GM19043 (cell line): ENCODE results near the gene CEACAM1.
"Not testable (repeated sequence)": the region's sequence is repeated elsewhere in the genome, so short reads cannot be mapped to it uniquely, and the experiment has no call there.

Experiments
- ATAC-seq: cut with Tn5 transposase; IDR thresholded peaks from one replicate; pipeline ENCODE4 v1.9.1; 2021; ENCODE audit warnings: low read depth; ENCODE audit not compliant: unreplicated experiment

CEACAM1 gene

DNA sequence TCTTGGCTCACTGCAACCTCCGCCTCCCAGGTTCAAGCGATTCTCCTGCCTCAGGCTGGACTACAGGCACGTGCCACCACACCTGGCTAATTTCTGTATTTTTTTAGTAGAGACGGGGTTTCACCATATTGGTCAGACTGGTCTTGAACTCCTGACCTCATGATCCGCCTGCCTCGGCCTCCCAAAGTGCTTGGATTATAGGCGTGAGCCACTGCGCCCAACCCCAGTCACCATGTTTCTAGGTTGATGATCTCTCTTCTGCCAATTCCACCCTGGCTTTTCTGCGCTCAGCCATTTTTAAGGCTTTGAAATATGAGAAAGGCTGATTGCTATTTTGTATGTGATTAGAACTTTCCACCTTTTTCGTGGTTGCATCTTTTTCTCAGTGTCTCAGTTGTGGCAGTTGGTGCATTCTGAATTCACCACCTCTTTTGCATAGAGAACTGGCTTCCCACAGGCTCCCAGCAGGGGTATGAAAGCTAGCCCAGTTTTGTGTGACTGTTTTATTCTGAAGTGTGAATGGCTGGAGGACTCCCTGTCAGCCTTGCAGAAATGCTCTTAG, 15.5 kb downstream of the CEACAM1 start:
- ATAC-seq = peak; percentile 65

DNA sequence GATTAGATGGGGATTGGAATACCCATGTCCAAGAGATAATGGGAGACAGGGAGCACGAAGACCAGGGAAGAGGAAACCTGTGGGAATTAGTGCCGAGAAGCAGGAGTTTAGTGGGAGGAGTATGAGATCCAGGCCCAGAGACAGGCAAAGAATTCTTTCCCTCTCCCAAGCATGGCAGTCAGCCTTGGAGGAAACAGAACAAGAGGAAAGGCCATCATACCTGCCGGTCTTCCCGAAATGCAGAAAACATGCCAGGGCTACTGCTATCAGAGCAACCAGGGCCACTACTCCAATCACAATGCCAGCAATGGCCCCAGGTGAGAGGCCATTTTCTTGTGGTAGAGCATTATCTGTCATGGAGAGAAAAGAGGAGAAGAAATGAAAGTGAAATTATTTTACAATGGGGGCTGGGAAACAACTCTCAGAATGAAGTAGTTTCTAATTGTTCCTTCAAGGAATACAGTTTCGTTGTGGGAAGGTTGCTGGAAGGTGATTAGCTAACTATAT, 16.1 kb downstream of the CEACAM1 start:
- no peak for ATAC-seq

DNA sequence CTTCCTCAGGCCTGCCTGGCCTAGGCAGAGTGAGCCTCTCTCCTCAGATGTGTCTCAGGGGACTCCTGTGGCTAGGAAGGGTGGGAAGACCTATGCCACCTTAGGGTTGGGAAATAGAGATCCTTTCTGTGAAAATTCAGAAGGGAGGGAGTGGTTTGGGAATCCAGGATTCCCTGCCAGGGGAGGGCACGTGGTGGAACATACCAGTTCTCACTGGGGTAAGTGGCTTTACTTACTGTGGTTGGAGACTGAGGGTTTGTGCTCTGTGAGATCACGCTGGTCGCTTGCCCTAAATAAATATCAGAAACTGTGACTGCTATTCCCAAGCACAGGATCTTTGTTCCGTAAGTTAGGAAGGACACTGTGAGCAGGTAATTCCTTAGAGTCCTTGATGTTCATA, 16.9 kb downstream of the CEACAM1 start:
- no peak for ATAC-seq

DNA sequence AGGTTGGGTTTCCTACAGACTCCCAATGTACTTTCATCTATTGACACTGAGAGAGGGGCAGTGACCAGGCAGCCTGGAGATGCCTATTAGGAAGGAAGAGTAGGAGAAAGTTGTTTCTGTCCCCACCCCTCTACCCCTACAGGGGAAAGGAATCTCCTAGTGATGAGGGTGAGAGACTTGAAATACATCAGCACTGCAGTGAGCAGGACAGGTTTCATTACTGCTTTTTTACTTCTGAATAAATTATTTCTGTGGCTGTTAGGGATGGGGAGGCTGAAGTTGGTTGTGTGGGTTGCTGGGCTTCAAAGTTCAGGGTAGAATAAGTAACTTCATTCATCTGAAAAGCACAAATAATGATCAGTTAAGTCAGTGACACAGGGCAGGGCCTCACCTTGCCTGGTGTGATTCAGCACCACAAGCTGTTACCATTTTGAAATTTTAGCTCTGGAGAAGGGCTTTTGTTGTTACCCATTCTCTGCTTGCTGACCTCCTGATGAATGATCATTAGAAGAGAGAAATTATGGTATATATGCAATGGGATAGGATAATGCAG, 19.3 kb downstream of the CEACAM1 start:
- ATAC-seq = no peak

DNA sequence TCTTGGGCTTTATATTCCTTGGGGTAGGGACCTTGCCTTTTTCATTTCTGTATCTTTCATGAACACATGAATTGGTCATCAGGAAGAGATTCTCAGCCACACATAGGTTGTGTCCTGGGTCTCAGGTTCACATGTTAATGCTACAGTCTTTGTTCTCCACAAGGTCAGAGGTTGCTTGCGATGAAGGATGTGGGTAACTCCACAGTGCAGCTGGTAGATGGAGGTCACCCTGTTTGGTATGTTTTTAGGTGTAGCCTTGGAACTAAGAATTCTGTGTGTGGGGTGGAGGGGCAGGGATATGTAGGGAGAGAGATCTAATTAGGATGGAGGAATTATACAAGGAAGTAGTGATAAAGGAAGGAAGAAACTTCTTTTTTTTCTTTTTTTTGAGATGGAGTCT, 23.2 kb downstream of the CEACAM1 start:
- ATAC-seq = no peak

DNA sequence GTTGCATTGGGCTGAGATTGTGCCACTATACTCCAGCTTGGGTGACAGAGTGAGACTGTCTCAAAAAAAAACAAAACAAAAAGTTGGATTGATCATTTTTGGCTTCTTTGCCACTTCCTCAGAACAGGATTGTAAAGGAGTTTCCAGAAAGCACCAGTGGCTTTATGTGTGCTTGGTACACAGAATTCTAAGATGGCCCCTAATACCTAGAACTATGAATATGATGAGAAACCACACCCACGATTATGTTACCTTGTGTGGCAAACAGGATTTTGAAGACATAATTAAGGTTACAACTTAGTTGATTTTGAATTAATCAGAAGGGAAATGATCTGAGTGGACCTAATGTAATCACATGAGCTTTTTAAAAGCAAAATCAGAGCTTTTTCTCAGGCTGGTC, 26.5 kb downstream of the CEACAM1 start:
- ATAC-seq = no peak

DNA sequence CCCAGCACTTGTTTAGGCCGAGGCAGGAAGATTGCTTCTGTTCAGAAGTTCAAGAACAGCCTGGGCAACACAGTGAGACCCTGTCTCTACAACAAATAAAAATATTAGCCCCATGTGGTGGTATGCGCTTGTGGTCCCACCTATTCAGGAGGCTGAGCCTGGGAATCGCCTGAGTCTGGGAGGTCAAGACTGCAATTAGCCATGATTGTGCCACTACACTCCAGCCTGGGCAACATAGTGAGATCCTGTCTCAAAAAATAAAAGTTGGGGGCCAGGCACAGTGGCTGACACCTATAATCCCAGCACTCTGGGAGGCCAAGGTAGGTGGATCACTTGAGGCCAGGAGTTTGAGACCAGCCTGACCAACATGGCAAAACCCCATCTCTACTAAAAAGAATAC, 27.0 kb downstream of the CEACAM1 start:
- not testable (repeated sequence) for ATAC-seq

DNA sequence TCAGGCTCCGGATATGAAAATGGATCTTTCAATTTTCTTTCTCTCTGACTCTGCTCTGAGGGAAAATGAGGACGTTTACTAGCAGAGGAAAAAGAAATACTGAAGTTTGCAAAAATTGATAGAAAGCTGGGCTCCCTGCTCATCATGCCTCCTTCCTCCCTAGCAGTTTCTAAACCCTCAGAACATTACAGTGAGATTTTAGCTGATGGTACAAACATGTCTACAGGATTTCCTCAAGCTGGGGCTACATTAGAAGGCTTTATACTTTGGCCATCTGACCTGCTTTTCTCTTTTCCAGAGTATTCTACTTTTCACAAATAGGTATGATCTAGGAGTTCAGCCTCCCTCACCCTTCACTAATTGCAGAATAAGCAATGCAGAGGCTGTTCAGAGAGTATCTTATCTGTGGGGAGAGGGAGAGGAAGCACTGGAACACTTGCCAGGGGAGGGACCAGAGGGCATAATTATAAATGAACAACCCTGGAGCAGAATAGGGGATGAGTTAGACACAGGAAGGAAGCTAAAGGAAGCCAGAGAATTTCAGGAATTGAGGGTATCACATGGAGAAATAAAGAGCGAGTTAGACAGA, 30.0 kb downstream of the CEACAM1 start:
- ATAC-seq = no peak

DNA sequence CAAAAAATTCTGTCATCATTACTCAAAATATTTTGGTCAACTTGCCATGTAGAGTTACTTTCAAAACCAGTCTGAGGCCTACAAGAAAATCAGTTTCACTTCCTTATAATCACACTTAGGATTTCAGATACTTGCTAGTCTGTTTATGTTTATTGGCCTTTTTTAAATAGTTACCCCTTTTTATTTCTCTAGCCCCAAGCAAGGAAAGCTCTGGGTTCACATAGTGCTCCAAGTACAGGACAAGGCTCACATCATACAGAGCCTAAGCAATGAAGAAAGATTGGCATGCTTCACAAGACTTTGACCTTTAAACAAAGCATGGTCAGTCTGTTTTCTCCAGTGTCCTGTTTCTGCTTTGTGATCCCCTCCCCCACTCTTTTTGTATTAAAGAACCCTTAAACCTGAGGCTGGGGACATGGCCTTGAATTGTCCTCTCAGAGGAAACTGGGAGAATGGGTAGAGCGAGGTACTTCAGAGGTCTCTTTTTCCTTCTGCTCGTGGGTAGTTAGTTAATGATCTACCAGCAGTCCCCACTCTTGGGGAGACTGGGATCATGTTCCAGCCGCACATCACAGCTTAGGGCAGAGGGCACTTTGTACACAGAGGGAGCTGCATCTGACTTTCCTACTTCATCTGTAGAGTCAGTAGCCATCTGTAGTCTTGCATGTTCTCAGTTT, 30.7 kb downstream of the CEACAM1 start:
- no peak for ATAC-seq

DNA sequence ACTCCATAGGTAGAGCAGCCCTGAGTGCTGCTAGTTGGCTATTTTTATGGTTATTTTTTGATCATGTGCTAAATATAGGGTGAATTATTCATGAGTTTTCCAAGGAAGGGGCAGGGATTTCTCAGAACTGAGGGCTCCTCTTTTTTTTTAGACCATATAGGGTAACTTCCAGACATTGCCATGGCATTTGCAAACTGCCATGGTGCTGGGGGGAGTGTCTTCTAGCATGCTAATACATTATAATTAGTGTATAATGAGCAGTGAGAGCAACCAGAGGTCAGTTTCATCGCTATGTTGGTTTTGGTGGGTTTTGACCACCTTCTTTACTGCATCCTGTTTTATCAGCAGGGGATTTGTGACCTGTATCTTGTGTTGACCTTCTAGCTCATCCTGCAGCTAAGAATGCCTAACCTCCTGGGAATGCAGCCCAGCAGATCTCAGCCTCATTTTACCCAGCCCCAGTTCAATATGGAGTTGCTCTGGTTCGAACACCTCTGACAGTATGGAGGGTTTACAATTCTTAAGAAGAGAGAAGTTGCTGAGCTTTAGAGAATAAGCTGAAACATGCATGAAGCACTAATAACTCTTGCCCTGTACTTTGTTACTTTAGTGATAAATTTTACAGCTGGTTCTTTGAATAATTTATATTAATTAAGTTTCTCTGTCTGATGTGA, 31.7 kb downstream of the CEACAM1 start:
- no peak for ATAC-seq

DNA sequence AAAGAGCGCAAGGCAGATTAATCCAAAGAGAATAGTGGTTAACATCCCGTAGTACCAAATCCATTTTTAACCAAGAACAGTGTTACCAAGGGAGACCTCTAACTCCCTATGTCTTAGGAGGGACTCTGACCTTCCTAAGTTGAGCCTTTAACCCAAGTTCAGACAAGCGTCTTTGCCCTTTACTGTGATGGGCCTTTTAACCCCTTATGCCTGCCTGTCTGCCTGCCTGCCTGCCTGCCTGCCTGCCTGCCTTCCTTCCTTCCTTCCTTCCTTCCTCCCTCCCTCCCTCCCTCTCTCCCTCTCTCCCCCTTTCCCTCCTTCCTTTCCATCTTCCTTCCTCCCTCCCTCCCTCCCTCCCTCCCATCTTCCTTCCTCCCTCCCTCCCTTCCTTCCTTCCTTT, 32.6 kb downstream of the CEACAM1 start:
- ATAC-seq = no peak

DNA sequence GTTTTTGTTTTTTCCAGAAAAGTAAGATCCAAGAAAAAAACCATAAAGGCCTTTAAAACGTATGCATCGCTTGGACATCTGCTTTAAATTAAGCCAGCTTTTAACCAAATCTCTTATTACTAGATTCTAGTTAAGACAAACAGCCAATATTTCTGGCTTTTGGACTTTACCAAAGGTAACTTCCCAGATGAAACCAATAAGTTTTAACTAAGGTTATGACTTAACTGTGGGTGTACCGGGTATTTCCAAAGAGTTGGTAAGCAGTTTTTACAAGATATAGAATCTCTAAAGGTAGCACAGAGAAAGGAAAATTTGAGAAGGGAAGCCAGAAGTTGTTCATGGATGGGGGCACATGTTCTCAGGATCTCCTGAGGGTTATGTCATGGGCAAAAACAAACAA, 34.0 kb downstream of the CEACAM1 start:
- ATAC-seq = no peak

DNA sequence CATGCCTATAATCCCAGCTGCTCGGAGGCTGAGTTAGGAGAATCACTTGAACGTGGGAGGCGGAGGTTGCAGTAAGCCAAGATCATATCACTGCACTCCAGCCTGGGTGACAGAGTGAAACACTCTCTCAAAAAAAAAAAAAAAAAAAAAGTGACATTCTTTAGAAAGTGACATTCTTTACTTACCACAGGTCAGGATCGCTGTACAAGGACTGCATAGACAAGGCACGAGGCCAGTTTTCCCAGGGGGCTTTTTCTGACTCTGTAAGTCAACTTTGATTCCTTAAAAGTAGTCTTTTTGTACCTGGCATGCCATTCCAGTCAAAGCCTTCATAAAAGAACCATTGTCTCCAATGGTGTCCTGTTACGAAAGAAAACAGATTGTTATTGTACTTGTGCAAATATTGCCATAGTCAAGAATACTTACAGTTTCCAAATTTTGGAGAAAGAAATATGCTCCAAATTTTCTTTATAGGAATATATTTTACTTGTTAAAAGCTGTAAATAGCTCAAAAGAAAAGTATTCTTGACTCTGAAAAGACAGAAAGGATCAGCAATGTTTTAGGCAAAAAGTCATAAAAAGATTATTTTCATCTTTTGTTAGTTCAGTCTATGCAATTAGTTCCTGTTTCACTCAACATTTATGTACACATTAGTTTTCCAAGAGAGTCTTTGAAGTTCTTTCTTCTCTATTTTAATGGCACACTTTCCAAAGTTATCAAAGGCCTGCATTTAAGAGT, 39.3 kb downstream of the CEACAM1 start:
- no peak for ATAC-seq

DNA sequence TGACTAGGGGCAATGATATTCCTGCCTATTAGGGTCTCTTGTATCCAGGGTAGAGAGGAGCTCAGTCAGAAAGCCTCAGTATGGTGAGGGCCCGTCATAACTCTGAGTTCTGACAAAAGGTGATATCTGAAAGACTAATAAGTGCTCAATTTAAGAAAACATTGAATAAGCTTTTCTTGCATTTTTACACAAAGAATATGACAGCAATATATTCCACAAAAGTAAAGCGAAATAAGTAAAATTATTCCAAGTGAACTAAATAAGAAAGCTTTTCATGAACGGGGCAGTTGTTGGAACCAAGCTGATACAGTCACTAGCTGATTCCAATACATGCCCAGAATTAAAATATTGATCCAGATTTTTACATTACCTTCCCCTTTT, 40.5 kb downstream of the CEACAM1 start:
- no peak for ATAC-seq

DNA sequence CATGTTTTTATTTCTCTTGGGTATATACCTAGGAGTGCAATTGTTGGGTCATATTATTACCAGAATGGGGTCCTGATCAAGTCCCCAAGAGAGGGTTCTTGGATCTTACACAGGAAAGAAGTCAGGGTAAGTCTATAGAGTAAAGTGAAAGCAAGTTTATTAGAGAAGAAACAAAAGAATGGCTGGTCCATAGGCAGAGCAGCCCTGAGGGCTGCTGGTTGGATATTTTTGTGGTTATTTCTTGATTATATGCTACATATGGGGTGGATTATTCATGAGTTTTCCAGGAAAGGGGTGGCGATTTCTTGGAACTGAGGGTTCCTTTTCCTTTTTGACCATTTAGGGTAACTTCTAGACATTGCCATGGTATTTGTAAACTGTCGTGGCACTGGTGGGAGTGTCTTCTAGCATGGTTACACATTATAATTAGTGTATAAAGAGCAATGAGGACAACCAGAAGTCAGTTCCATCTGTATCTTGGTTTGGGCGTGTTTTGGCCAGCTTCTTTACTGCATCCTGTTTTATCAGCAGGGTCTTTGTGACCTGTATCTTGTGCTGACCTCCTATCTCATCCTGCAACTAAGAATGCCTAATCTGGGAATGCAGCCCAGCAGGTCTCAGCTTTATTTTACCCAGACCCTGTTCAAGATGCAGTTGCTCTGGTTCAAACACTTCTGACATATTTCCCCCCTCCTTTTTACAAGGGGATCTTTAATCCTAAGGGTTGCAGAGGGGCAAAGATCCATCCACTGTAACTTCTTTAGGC, 41.1 kb downstream of the CEACAM1 start:
- no peak for ATAC-seq

DNA sequence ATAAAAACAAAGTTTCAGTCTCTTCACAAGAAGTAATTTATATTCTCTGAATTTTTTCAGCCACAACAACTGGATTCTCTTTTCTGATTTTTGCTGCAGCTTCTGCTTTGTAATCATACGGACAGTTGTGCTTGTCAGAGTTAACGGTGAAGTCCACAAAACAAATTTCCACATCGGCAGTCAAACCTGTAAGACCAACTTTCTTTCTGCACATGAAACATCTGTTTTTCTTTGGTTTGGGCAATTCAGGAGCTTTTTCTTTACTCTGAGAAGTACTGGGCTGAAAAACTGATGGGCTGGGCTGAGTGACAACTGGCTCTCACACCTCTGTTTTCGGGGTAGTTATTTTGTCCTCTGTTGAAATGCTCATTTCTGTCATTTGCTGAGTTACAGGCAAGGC, 43.2 kb downstream of the CEACAM1 start:
- not testable (repeated sequence) for ATAC-seq

DNA sequence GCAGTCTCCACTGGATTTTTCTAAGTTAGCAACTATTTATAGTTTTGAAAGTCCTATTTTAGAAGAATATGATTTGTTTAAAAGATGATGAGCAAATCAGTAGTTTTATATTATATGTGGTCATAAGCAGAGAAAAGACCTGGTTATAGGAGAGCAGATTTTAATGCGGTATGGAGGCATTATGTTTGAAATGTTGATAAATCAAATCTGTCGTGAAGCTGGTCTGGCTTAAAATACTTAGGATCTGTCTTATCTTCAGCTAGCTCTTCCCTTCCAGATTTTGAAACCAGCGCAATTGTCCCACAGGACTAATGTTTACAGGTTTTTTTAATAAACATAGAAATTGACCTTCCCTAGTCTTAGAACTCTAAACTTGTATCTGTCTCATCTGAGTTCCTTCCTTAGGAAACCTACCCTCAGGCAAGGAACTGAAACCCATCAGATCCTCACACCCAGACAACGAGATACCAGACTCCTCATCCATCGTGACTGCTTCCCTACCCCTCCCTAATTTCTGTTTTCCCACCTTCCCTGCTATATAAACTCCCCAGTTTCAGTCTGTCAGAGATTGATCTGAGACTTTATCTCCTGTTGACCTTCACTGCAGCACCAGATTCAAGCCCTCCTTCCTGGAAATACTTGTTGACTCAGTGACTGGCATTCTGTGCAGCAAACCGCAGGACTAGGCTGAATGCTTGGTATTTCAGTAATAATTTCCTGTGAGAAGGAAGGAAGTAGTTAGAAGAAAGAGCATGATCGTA, 47.8 kb downstream of the CEACAM1 start:
- ATAC-seq = no peak

DNA sequence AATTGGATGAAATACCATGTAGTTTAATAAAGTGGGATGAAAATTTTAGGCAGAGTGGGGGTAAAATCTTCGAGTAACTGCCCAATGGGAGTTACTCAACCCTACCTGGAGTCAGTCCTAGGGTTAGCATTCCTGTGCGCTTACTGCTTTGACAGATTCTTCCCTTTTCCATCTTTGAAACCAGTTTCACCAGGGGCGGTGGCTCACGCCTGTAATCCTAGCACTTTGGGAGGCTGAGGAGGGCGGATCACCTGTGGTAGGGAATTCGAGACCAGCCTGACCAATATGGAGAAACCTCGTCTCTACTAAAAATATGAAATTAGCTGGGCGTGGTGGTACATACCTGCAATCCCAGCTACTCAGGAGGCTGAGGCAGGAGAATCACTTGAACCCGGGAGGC, 48.5 kb downstream of the CEACAM1 start:
- no peak for ATAC-seq

DNA sequence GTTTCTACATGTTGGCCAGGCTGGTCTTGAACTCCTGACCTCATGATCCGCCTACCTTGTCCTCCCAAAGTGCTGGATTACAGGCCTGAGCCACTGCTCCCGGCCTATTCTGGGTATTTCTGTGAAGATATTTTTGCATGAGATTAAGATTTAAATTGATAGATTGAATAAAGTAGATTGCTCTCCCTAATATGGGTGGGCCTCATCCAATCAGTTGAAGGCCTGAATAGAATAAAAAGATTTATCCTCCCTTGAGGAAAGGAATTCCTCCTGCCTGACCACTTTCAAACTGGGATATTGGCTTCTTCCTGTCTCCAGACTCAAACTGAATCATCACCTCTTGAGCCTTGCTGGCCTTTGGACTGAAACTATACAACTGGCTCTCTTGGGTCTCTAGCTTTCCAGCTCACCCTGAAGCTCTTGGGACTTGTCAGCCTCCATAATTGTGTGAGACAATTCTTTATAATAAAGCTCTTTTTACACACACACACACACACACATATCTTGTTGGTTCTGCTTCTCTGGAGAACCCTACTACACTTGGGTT, 49.4 kb downstream of the CEACAM1 start:
- no peak for ATAC-seq
